ENCODE measurements around the gene NT5C2.
"Not testable (repeated sequence)": the region's sequence is repeated elsewhere in the genome, so short reads cannot be mapped to it uniquely, and the experiment has no call there.

Gene NT5C2

DNA sequence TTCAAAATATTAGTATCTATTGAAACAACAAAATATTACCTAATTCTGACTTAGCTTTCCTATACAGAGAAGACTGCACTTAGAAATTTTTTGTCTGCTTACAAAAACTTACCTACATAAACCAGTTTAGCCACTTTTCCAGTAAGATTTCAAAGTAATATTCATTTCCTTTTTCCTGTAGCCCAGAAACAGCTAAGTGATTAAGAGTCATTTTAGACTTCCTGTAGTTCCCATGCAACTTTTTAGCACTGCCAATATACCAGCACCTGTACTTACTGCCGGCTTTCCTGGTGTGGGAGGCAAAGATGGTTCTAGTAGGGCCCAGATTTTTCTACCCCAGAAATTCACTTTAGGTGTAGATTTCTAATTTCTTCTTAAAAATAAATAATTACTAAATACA lies 21.8 kb downstream of the NT5C2 start:
- Histone ChIP-seq H2BK5ac (ENCODE audit: low read length) (no peak overlapping the region), H3K9me3 (replicated peaks in 1 of 2; ENCODE audit: control insufficient read depth in 2 of 2, insufficient read depth in 1 of 2, low read depth in 1 of 2, low read length in 2 of 2) (peaks cover 0 to 3% of the 10 kb centered on the region in 2 donors), H3K18ac (ENCODE audit: low read length) (no peak overlapping the region), H2BK120ac (ENCODE audit: low read depth, low read length) (no peak overlapping the region), H3K4me1 (ENCODE audit: control insufficient read depth in 2 of 2, insufficient read depth in 1 of 2, low read depth in 1 of 2, low read length in 2 of 2) (no peaks in the 10 kb centered on the region), H3K23ac (ENCODE audit: low read depth, low read length, poor library complexity) (no peak overlapping the region), H3K4me3 (ENCODE audit: low read length in 2 of 2) (no peak overlapping the region), H3K9ac (ENCODE audit: low read depth, low read length, poor library complexity) (no peak overlapping the region), H3K4me2 (ENCODE audit: insufficient read depth, low read length, poor library complexity, severe bottlenecking) (no peak overlapping the region), H3K4ac (ENCODE audit: low read length) (no peak overlapping the region), H3K79me1 (ENCODE audit: low read depth, low read length) (peaks cover 5% of the 10 kb centered on the region), H3K27me3 (ENCODE audit: control insufficient read depth in 3 of 3, insufficient read depth in 3 of 3, low read depth in 1 of 3, low read length in 3 of 3) (no peaks in the 10 kb centered on the region), H2AFZ (ENCODE audit: low read length) (no peak overlapping the region), H2AK5ac (ENCODE audit: low read depth, low read length) (no peak overlapping the region), H3K14ac (ENCODE audit: low read length) (no peak overlapping the region), H4K91ac (ENCODE audit: low read depth, low read length, poor library complexity) (no peak overlapping the region), H3K27ac (replicated peaks; ENCODE audit: low read length) (no peak overlapping the region), H2BK12ac (ENCODE audit: low read length) (no peak overlapping the region), H4K8ac (ENCODE audit: low read depth, low read length) (no peak overlapping the region), H2BK15ac (ENCODE audit: low read length) (no peak overlapping the region), H3K36me3 (replicated peaks in 1 of 2; ENCODE audit: control insufficient read depth in 2 of 2, insufficient read depth in 2 of 2, low read length in 2 of 2) (peaks cover 14 to 94% of the 10 kb centered on the region in 2 donors)
- DNase-seq (ENCODE audit: low spot score), result no peak
- no CpG with 5 or more reads among the region's 1 CpG for WGBS, 2 donors (ENCODE audit: extremely low coverage in 2 of 2, insufficient read length in 2 of 2, insufficient replicate concordance in 1 of 2)

DNA sequence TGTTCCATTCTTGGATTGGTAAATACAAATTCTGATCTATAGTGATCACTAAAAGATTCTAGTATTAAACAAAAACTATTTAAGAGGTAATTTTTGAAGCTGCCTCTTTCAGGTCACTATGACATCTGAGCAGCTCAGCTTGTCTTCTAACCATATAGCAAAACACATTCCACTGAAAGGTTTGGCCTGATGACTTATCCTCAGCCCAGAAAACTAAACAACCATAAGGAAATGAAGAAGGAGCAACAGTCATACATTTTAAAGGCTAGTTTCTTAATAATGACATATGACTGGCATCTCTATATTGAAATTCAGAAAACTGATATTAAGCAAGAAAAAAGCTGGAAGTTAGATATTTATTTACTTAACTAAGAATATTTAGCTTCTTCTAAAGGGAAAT lies 24.6 kb downstream of the NT5C2 start:
- H3K79me1 ChIP-seq (ENCODE audit: low read depth, low read length), result no peaks in the 10 kb centered on the region

DNA sequence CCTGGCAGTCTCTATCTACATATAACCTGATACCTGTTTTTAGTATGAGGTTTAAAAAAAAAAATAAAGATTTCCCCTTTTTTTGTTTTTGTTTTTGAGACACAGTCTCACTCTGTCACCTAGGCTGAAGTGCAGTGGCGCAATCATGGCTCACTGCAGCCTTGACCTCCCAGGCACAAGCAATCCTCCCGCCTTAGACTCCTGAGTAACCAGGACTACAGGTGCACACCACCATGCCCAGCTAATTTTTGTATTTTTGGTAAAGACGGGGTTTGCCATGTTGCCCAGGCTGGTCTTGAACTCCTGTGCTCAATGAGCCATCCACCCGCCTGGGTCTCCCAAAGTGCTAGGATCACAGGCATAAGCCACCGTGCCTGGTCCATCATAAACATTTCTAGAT lies 25.5 kb downstream of the NT5C2 start:
- not testable (repeated sequence) for H3K4me2 ChIP-seq (ENCODE audit: insufficient read depth, low read length, poor library complexity, severe bottlenecking); H4K91ac ChIP-seq (ENCODE audit: low read depth, low read length, poor library complexity); H2BK5ac ChIP-seq (ENCODE audit: low read length); H3K79me1 ChIP-seq (ENCODE audit: low read depth, low read length); H4K8ac ChIP-seq (ENCODE audit: low read depth, low read length); H3K18ac ChIP-seq (ENCODE audit: low read length); H3K14ac ChIP-seq (ENCODE audit: low read length); H2AK5ac ChIP-seq (ENCODE audit: low read depth, low read length); H2BK12ac ChIP-seq (ENCODE audit: low read length); H3K27ac ChIP-seq (replicated peaks; ENCODE audit: low read length); H2BK15ac ChIP-seq (ENCODE audit: low read length); H3K4me3 ChIP-seq (ENCODE audit: low read length in 2 of 2); H3K9ac ChIP-seq (ENCODE audit: low read depth, low read length, poor library complexity); H3K27me3 ChIP-seq (ENCODE audit: control insufficient read depth in 3 of 3, insufficient read depth in 3 of 3, low read depth in 1 of 3, low read length in 3 of 3); H3K4ac ChIP-seq (ENCODE audit: low read length); H2BK120ac ChIP-seq (ENCODE audit: low read depth, low read length); H2AFZ ChIP-seq (ENCODE audit: low read length); H3K23ac ChIP-seq (ENCODE audit: low read depth, low read length, poor library complexity); DNase-seq (ENCODE audit: low spot score); H3K4me1 ChIP-seq (ENCODE audit: control insufficient read depth in 2 of 2, insufficient read depth in 1 of 2, low read depth in 1 of 2, low read length in 2 of 2)
- Histone ChIP-seq H3K36me3 (replicated peaks in 1 of 2; ENCODE audit: control insufficient read depth in 2 of 2, insufficient read depth in 2 of 2, low read length in 2 of 2) (peaks cover 6 to 77% of the 10 kb centered on the region in 2 donors), H3K9me3 (replicated peaks in 1 of 2; ENCODE audit: control insufficient read depth in 2 of 2, insufficient read depth in 1 of 2, low read depth in 1 of 2, low read length in 2 of 2) (peaks cover 0 to 16% of the 10 kb centered on the region in 2 donors)
- WGBS, 2 donors (ENCODE audit: extremely low coverage in 2 of 2, insufficient read length in 2 of 2, insufficient replicate concordance in 1 of 2), result no CpG with 5 or more reads among the region's 5 CpGs

More for the DNA sequence above, 24.6 kb downstream of the NT5C2 start:
- H3K23ac ChIP-seq (ENCODE audit: low read depth, low read length, poor library complexity), result no peak overlapping the region
- no peaks in the 10 kb centered on the region for H3K27me3 ChIP-seq (ENCODE audit: control insufficient read depth in 3 of 3, insufficient read depth in 3 of 3, low read depth in 1 of 3, low read length in 3 of 3)
- no peak overlapping the region for H2AK5ac ChIP-seq (ENCODE audit: low read depth, low read length)
- no peak overlapping the region for H2BK15ac ChIP-seq (ENCODE audit: low read length)
- no peak for DNase-seq (ENCODE audit: low spot score)
- H2BK5ac ChIP-seq (ENCODE audit: low read length), result no peak overlapping the region
- H3K9me3 ChIP-seq (replicated peaks in 1 of 2; ENCODE audit: control insufficient read depth in 2 of 2, insufficient read depth in 1 of 2, low read depth in 1 of 2, low read length in 2 of 2), result peaks cover 0 to 8% of the 10 kb centered on the region in 2 donors
- no peak overlapping the region for H3K9ac ChIP-seq (ENCODE audit: low read depth, low read length, poor library complexity)
- no peak overlapping the region for H4K8ac ChIP-seq (ENCODE audit: low read depth, low read length)
- no peak overlapping the region for H2AFZ ChIP-seq (ENCODE audit: low read length)
- no peak overlapping the region for H3K4ac ChIP-seq (ENCODE audit: low read length)
- no peaks in the 10 kb centered on the region for H3K4me1 ChIP-seq (ENCODE audit: control insufficient read depth in 2 of 2, insufficient read depth in 1 of 2, low read depth in 1 of 2, low read length in 2 of 2)
- H3K4me2 ChIP-seq (ENCODE audit: insufficient read depth, low read length, poor library complexity, severe bottlenecking), result no peak overlapping the region
- H2BK12ac ChIP-seq (ENCODE audit: low read length), result no peak overlapping the region
- H3K27ac ChIP-seq (replicated peaks; ENCODE audit: low read length), result no peak overlapping the region
- H2BK120ac ChIP-seq (ENCODE audit: low read depth, low read length), result no peak overlapping the region
- peaks cover 8 to 79% of the 10 kb centered on the region in 2 donors for H3K36me3 ChIP-seq (replicated peaks in 1 of 2; ENCODE audit: control insufficient read depth in 2 of 2, insufficient read depth in 2 of 2, low read length in 2 of 2)
- H3K18ac ChIP-seq (ENCODE audit: low read length), result no peak overlapping the region
- no peak overlapping the region for H3K4me3 ChIP-seq (ENCODE audit: low read length in 2 of 2)
- no peak overlapping the region for H3K14ac ChIP-seq (ENCODE audit: low read length)
- H4K91ac ChIP-seq (ENCODE audit: low read depth, low read length, poor library complexity), result no peak overlapping the region

DNA sequence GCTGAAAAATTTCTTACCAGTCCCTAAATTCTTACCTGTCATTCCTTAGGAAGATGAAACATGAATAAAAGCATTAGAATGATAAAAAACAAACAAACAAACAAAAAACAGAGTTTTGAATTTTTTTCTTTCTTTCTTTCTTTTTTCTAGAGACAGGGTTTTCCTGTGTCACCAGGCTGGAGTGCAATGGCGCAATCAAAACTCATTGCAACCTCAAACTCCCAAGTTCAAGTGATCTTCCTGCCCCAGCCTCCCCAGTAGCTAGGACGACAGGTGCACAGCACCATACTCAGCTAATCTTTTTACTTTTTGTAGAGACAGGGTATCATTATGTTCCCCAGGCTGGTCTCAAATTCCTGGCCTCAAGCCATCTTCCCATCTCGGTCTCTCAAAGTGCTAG lies 26.5 kb downstream of the NT5C2 start:
- no peak overlapping the region for H4K91ac ChIP-seq (ENCODE audit: low read depth, low read length, poor library complexity)
- H3K23ac ChIP-seq (ENCODE audit: low read depth, low read length, poor library complexity), result no peak overlapping the region
- H2BK120ac ChIP-seq (ENCODE audit: low read depth, low read length), result no peak overlapping the region
- H3K4ac ChIP-seq (ENCODE audit: low read length), result no peak overlapping the region
- H3K79me1 ChIP-seq (ENCODE audit: low read depth, low read length), result no peaks in the 10 kb centered on the region
- peaks cover 6 to 77% of the 10 kb centered on the region in 2 donors for H3K36me3 ChIP-seq (replicated peaks in 1 of 2; ENCODE audit: control insufficient read depth in 2 of 2, insufficient read depth in 2 of 2, low read length in 2 of 2)
- H3K9me3 ChIP-seq (replicated peaks in 1 of 2; ENCODE audit: control insufficient read depth in 2 of 2, insufficient read depth in 1 of 2, low read depth in 1 of 2, low read length in 2 of 2), result peaks cover 0 to 19% of the 10 kb centered on the region in 2 donors
- no CpG with 5 or more reads among the region's 3 CpGs for WGBS, 2 donors (ENCODE audit: extremely low coverage in 2 of 2, insufficient read length in 2 of 2, insufficient replicate concordance in 1 of 2)
- no peak overlapping the region for H4K8ac ChIP-seq (ENCODE audit: low read depth, low read length)
- DNase-seq (ENCODE audit: low spot score), result no peak
- no peak overlapping the region for H3K18ac ChIP-seq (ENCODE audit: low read length)
- no peak overlapping the region for H2BK5ac ChIP-seq (ENCODE audit: low read length)
- H2BK12ac ChIP-seq (ENCODE audit: low read length), result no peak overlapping the region
- H3K14ac ChIP-seq (ENCODE audit: low read length), result no peak overlapping the region
- H3K27ac ChIP-seq (replicated peaks; ENCODE audit: low read length), result no peak overlapping the region
- H3K4me1 ChIP-seq (ENCODE audit: control insufficient read depth in 2 of 2, insufficient read depth in 1 of 2, low read depth in 1 of 2, low read length in 2 of 2), result no peaks in the 10 kb centered on the region
- H3K9ac ChIP-seq (ENCODE audit: low read depth, low read length, poor library complexity), result no peak overlapping the region
- H2AFZ ChIP-seq (ENCODE audit: low read length), result no peak overlapping the region
- H2AK5ac ChIP-seq (ENCODE audit: low read depth, low read length), result no peak overlapping the region
- no peak overlapping the region for H3K4me2 ChIP-seq (ENCODE audit: insufficient read depth, low read length, poor library complexity, severe bottlenecking)
- H2BK15ac ChIP-seq (ENCODE audit: low read length), result no peak overlapping the region
- no peak overlapping the region for H3K4me3 ChIP-seq (ENCODE audit: low read length in 2 of 2)
- no peaks in the 10 kb centered on the region for H3K27me3 ChIP-seq (ENCODE audit: control insufficient read depth in 3 of 3, insufficient read depth in 3 of 3, low read depth in 1 of 3, low read length in 3 of 3)

All from neuronal stem cell (in vitro differentiated cells).